Measurements from ENCODE around the gene C1orf50.
"Not testable (repeated sequence)": the region's sequence is repeated elsewhere in the genome, so short reads cannot be mapped to it uniquely, and the experiment has no call there.

The C1orf50 gene

DNA sequence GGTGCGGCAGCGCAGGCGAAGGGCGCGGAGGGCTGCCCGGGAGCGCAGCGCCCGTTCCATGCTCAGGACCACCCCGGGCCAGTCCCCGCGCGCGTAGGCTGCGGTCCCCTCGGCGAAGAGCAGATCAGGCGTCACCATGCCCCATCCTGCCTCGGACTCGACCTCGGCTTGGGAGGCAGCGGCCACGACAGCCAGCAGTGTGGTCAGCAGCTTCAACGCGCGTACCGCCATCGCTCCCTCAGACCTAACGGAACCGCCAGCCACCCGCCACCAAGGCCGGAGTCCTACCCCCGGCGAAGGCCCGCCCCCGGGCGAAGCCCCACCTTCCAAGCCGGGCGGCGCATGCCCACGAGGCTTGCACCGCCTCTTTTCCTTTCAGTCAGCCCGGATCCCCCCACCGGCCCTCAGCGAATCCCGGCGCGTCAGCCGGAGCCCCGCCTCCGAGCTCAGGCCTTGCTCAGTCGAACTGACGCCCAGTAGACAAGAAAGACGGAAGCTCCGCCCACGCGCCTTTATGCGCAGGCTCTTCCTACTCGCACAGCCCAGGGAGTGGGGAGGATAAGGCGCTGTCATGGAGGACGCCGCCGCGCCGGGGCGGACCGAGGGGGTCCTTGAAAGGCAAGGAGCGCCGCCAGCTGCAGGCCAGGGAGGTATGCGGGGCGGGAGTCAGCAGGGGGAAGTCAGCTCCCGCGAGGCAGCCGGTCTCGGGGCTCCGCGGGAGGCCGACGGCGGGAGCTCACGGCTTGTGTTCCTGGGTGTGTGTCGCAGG, at the start of gene C1orf50, which contains the start of gene P3H1:
TSS of gene C1orf50 (plus strand) at position 509 of the 769 bp plus-strand sequence. CDS start at position 572, 63 bp downstream.
TSS of gene P3H1 (minus strand) at position 288 of the 769 bp plus-strand sequence. CDS start at position 231, 57 bp downstream.
- peak; percentile 96 for FAIRE-seq

DNA sequence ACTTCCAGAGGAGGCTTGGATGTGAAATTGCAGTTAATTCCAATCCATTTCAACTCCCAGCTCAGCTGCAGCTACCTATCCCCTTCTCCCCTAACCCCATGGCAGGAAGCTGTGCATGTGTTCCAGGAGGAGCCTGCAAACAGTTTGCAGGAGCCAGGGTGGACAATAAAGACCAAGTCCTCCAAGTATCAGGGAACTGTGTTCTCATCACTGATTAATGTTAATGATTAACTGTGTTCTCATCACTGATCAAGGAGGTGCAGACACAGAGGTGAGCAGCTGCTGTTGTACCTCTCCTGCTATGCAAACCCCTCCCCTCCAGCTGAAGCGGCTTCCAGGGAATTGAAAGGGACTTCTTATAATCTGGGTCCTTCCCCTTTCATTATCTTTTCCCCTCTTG, 46.2 kb upstream of the C1orf50 start:
- no peak for FAIRE-seq

DNA sequence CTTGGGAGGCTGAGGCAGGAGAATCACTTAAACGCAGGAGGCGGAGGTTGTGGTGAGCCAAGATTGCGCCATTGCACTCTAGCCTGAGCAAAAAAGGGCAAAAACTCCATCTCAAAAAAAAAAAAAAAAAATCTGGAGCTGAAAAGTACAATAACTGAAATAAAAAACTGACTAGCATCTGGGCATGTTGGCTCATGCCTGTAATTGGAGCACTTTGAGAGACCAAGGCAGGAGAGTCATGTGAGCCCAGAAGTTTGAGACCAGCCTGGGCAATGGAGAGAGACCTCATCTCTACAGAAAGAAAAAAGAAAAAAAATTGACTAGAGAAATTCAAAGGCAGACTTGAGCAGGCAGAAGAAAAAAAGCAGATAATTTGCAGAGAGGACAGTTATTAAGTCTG, 45.1 kb upstream of the C1orf50 start:
- no peak for FAIRE-seq

DNA sequence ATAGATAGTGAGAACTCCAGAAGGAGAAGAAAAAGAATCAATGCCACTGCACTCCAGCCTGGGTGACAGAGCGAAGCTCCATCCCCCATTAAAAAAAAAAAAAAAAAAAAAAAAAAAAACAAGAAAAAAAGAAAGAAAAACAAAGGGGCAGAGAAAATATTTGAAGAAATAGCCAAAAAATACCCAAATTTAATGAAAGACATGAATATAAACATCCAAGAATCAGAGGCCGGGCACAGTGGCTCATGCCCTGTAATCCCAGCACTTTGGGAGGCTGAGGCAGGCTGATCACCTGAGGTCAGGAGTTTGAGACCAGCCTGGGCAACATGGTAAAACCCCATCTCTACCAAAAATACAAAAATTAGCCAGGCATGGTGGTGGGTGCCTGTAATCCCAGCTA, 44.6 kb upstream of the C1orf50 start:
- FAIRE-seq, result not testable (repeated sequence)

- FAIRE-seq, result no peak
Measured at GRCh38 chr1:42723511-42723910, 43.5 kb upstream of the C1orf50 start.

DNA sequence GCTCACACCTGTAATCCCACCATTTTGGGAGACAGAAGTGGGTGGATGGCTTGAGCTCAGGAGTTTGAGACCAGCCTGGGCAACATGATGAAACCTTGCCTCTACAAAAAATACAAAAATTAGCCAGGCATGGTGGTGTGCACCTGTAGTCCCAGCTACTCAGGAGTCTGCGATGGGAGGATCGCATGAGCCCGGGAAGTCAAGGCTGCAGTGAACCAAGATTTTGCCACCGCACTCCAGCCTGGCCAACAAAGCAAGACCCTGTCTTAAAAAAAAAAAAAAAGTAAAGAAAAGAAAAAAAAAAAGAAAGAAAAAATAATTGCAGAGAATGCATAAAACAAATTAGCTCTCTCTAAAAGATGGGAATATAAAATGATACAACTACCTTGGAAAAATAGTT, 41.2 kb upstream of the C1orf50 start:
- FAIRE-seq, result peak; percentile 83

DNA sequence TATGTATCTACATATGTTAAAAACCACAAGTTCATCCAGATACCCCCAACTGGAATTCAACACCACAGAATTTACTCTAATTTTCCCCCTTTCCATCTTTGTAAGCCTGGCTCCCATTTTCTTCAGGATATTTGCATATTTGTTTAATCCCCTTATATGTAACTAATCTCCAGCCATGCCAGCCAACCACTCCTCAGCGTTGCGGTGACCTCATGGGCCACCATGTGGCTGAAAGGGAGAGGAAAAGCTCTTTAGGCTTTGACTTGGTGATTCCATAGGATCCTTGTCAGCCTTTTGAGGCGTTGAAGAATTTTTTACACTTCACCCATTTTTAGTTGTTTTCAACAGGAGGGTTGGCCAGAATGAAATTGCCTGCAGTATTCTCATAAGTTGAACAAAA, 37.0 kb upstream of the C1orf50 start:
- no peak for FAIRE-seq

GRCh38 chr1:42730988-42731387, 36.1 kb upstream of the C1orf50 start:
- FAIRE-seq, result no peak

- no peak for FAIRE-seq
Measured at GRCh38 chr1:42731585-42731984, 35.5 kb upstream of the C1orf50 start.

GRCh38 chr1:42732126-42732680, 34.8 kb upstream of the C1orf50 start:
- FAIRE-seq, result no peak

GRCh38 chr1:42733415-42734200, 33.4 kb upstream of the C1orf50 start:
- no peak for FAIRE-seq

DNA sequence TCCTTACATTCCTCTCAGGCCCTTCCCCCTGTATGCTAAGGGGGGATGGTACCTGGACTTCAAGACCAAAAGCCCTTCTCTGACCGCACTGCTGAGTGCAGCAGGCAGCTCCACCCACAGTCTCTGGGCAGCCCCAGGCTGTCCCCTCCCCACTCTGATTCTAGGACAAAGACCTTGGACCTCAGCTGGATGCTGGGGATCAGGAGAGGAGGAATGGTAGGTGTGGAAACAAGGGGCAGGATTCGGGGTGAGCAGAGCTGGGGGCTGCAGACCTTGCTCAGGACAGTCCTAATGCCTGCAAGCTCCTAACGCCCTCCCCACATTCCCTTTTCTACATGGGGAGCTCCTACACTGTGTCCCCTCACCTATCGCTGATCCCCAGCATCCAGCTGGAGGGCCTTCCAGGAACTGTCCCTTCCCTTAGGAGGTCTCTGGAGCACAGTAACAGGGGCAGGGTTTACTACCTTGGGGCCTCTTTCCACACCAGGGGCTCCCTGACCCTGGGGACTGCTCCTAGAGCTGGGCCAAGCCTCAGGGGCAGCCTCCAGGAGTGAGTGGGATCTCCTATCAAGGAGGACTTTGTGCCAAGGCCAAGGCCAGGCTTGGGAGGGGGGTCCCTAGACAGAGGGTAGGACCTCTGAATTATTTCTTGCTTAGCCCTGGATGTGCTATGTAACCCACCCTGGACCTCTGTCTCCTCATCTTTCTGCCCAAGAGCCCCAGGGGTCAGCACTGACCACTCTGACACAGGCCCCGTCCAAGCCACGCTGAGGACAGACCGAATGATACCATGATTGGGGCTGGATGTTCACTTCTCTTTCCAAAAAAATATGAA, 32.6 kb upstream of the C1orf50 start:
- no peak for FAIRE-seq

- no peak for FAIRE-seq
Measured at GRCh38 chr1:42735056-42735455, 32.0 kb upstream of the C1orf50 start.

GRCh38 chr1:42735477-42736105, 31.5 kb upstream of the C1orf50 start:
- FAIRE-seq, result no peak

DNA sequence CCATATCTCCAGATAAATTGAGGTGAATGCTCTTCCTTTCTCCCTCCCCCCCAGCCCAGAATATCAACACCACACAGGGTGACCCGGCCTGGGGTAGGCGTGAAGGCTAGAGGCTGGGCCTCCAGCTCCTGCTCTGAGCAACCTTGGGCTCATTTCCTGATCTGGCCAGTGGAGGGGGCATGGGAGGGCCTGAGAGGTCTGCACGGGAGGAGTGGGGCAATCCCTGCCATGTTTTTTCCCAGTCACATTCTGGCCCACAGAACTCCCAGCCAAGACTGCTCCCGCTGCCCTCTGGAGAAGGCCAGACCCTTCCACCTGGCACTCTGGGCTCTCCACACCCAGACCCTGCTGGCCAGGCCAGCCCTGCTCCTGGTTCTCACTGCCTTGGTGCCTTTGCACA, 30.9 kb upstream of the C1orf50 start:
- FAIRE-seq, result no peak

DNA sequence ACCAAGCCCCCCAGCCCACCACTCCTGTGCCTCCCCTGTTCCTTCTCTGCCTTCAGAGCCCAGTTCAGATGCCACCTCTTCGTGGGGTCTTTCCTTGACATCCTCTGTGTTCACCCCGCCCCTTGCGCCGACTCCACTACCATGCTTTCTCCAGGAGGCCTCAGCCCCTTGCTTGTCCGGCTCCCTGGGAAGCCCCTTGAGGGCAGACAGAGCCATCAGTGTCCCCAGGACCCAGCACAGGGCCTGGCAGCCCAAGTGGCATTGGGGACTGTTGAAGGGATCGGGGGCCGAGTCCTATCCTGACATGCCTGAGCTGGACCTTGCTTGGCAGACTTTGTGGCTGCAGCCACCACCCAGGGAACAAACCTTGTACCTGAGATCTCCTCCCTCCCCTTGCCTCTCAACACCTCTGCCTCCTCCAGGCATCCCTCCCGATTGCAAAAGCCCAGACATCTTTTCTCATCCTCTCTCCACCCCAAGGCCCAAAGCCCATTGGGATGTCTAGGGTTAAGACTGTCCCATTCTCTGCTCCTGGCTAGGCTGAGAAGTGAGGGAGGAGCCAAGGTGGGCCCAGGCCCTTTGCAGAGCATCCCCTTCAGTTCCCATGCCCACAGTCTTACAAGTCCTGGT, 30.4 kb upstream of the C1orf50 start:
- no peak for FAIRE-seq

GRCh38 chr1:42737257-42737656, 29.8 kb upstream of the C1orf50 start:
- FAIRE-seq, result no peak

GRCh38 chr1:42737986-42738677, 28.9 kb upstream of the C1orf50 start:
- FAIRE-seq, result no peak

DNA sequence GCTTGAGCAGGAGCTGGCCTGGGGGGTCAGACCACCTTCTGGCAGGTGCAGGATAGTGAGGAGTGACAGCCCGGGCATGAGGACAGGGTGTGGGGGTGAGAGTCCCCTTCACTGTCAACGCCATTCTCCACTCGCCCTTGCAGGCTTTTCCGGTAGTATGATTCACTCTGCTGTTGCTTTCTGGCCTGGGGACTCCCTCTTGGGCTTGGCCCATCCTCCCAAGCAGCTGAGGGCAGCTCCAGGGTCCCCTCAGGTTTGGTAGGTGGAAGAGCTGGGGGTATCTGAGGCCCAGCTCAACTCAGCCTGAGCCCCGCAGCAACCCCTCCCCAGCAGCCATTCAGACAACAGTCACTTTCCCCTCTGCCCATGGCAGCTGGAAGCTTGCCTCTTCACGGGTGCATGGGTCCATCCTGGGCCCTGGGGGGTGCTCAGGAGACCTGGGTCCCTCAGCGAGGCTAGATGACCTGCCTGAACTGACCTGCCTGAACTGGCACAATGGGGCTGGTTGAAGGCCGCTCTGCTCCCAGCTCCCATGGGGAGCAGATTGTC, 28.3 kb upstream of the C1orf50 start:
- FAIRE-seq, result no peak
